HG03442 (cell line): Measurements from ENCODE around the gene SPATA31A5.
"Not testable (repeated sequence)": the region's sequence is repeated elsewhere in the genome, so short reads cannot be mapped to it uniquely, and the experiment has no call there.

Source experiments
- ATAC-seq: cut with Tn5 transposase; IDR thresholded peaks from one replicate; pipeline ENCODE4 v1.9.1; 2021; ENCODE audit warnings: mild to moderate bottlenecking, moderate library complexity; ENCODE audit not compliant: unreplicated experiment

Gene SPATA31A5

DNA sequence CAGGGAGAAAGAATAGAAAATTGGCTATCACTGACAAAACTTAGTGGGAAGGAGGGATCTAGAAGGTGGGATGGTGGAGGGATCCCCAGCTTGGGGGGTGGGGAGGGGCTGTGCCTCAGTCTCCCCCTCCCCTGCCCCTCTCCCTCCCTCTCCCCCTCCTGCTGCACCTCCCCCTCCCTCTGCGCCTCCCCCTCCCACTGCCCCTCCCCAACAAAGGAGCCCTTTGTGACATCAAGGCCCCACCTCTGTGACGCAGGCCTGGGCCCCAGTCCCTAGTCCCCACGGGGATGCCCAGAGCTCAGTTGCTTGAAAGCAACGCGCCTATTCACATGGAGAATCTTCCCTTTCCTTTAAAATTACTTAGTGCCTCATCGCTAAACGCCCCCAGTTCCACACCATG, at the start of gene SPATA31A5:
Gene SPATA31A5 (plus strand): TSS at position 301 of the 400 bp plus-strand sequence. CDS start 29 bp downstream, at position 330.
- ATAC-seq: not testable (repeated sequence)

DNA sequence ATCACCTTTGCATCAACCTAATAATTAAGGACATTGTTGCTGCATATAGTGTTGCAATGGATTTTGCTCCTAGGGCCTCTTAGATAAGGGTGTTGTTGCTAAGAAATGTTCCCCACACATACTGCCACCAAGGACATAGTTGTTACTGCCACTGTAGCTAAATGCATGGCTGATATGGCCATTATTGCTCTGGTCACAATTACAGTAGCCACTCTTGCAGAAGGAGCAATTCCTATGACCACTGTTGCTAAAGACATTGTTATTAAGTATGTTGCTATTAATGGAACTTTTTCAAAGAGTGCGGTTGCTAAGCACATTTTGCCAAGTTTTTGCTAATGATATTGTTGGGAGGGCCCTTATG, 48.8 kb downstream of the SPATA31A5 start:
- not testable (repeated sequence) for ATAC-seq

DNA sequence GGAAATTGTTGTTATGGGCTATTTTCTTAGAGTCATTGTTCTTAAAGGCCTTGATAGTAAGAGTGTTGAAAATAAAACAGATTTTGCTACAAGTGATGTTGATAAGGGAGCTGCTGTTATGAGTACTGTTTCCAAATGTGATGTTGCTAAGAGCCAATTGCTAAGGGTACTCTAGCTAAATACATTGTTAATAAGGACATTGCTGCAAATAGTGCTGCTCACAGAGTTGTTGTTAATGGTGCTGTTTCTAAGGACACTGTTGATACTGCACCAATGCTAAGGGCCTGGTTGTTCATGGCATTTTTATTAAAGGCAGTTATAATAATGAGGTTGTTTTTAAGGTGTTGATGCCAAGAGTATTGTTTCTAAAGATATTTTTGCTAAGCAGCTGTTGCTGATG, 52.2 kb downstream of the SPATA31A5 start:
- not testable (repeated sequence) for ATAC-seq
